Adrenal gland (tissue), 12 donors: ENCODE measurements around the gene PTP4A1. TPM values are rescaled to one million over a fixed set of nuclear protein-coding genes. Genes with fewer than 3 reads are reported as not detected.

ENCODE experiments used
- DNase-seq, 7 donors: peaks; one replicate each; pipeline ENCODE4 v3.0.0-alpha.2; 2019 to 2020
- H3K27ac ChIP-seq, 5 donors: fragments of 200-600 bp; sonication (generic) in 4 of 5; 1 replicate in 3 of 5; 2 replicates in 2 of 5; pipeline versions ENCODE4 v1.5.1 to v1.8.0; 2016 to 2020; ENCODE audit warnings: mild to moderate bottlenecking in 1 of 5
- H3K27me3 ChIP-seq: fragments of 200-600 bp; 2 replicates; pipeline ENCODE4 v1.8.0; 2021
- H3K36me3 ChIP-seq, 2 donors: fragments of 200-600 bp; replicated peaks in 1 of 2; 1 replicate in 1 of 2; 2 replicates in 1 of 2; pipeline versions ENCODE4 v1.5.1 to v1.8.0; 2018 to 2022
- H3K4me1 ChIP-seq, 2 donors: fragments of 200-600 bp; replicated peaks in 1 of 2; 1 replicate in 1 of 2; 2 replicates in 1 of 2; pipeline versions ENCODE4 v1.5.1 to v1.8.0; 2018 to 2021
- H3K4me3 ChIP-seq, 4 donors: fragments of 200-600 bp; sonication (generic) in 3 of 4; one replicate each; pipeline ENCODE4 v1.5.1; 2016 to 2018
- H3K9me3 ChIP-seq, 3 donors: fragments of 200-600 bp; sonication (generic) in 1 of 3; replicated peaks in 1 of 3; 1 replicate in 2 of 3; 2 replicates in 1 of 3; pipeline versions ENCODE4 v1.5.1 to v1.8.0; 2016 to 2021
- POLR2A ChIP-seq, 2 donors: fragments of 450-650 bp; IDR thresholded peaks; one replicate each; pipeline ENCODE4 v1.6.1; 2017; ENCODE audit warnings: antibody characterized with exemption in 2 of 2, mild to moderate bottlenecking in 2 of 2, moderate library complexity in 1 of 2
- WGBS, 4 donors: extraction: QIAGEN DNeasy Blood & Tissue Kit in 2 of 4; methylation state at CpG; one replicate each; pipeline versions ENCODE4 v1.1.5 to v1.1.7; 2013 to 2017; 5-methylcytosine and 5-hydroxymethylcytosine counted together
- intact Hi-C, 2 donors: fragments of 100-400 bp; cut with DNase I; formaldehyde crosslinking; loops; one replicate each; pipeline versions ENCODE4 v1.14.1 to v1.15.0; 2022 to 2023
- polyA plus RNA-seq, 3 donors: library from polyadenylated mRNA; stranded (reverse); fragments of 200-250 nt in 2 of 3; fragments of 350-450 nt in 1 of 3; fragmentation: Illumina TruSeq in 1 of 3; extraction: RNeasy Lipid Tissue Mini Kit (QIAGEN cat#74804) in 1 of 3; gene quantifications; one replicate each; pipeline ENCODE4 v1.2.3, GENCODE V29; 2013 to 2014
- total RNA-seq, 9 donors: library from RNA; depleted of rRNA in 4 of 9; stranded (reverse); fragments of >200 nt in 4 of 9; fragments of 120-200 nt in 1 of 9; fragmentation: NEBNext Ultra II Directional in 1 of 9; extraction: Animal tissue kit (Norgen Biotek cat#: 25700) in 1 of 9; gene quantifications; one replicate each; pipeline versions ENCODE4 v1.1.0 to v1.2.4, GENCODE V29; 2013 to 2023
- TF ChIP-seq, protein P1 (sequence below), 6 experiments: fragments of 450-650 bp in 4 of 6; fragments of 200-600 bp in 2 of 6; sonication (generic) in 1 of 6; IDR thresholded peaks; 1 replicate in 5 of 6; 2 replicates in 1 of 6; pipeline versions ENCODE4 v1.5.1 to v1.8.0; 2016 to 2021; ENCODE audit warnings: antibody characterized with exemption in 6 of 6, mild to moderate bottlenecking in 2 of 6, moderate library complexity in 1 of 6
- donor health status: healthy with polysubstance abuse.
- donor health status: Bipolar disorder and iron deficiency.
- donor health status: DM: yes; HTN: yes; CAD: no.
- donor health status: DM: no; HTN: no; CAD: no.
- donor health status: DM: no; HTN: no; CAD: no.
- donor health status: DM: yes; HTN: yes; CAD: no.

The PTP4A1 gene
- total and polyA plus RNA-seq, 12 donors: 5.7 to 194 (median 59.7) TPM

DNA sequence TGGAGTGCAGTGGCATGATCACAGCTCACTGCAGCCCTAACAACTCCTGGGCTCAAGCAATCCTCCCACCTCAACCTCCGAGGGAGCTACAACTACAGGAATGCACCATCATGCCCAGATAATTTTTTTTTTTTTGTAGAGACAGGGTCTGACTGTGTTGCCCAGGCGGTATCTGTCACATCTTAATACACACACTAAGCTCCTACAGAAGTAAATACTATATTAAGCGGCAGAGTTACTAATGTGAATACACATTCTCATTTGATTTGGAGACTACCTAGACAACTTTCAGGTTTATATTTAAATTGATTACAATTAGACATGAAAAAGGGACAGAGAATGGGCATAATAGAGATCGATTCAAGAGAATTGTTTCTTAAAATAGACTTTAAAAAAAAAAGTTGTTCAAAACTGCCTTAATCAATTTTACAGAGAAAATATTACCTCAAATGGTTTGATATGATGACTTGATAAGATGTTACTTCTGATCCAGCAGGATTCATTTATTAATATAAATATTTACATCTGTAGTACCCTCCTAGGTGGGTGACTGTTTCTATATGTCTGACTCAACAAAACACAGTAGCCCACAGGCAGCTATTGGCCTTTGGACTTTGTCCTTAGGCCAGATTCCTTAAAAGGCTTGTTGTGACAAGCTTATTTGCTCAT is 7.1 kb upstream of the PTP4A1 start:
- H3K9me3 ChIP-seq: no peaks in the 10 kb centered on the region
- intact Hi-C loops: no loop called here
- no peak for DNase-seq
- WGBS, 4 donors: 92 to 94% (median 94%) methylated on average over 4 of the region's 4 CpGs
- no peaks in the 10 kb centered on the region for H3K4me1 ChIP-seq
- TF ChIP-seq POLR2A (IDR thresholded peaks at IDR 0.05): no peak
- TF ChIP-seq, protein P1, sequence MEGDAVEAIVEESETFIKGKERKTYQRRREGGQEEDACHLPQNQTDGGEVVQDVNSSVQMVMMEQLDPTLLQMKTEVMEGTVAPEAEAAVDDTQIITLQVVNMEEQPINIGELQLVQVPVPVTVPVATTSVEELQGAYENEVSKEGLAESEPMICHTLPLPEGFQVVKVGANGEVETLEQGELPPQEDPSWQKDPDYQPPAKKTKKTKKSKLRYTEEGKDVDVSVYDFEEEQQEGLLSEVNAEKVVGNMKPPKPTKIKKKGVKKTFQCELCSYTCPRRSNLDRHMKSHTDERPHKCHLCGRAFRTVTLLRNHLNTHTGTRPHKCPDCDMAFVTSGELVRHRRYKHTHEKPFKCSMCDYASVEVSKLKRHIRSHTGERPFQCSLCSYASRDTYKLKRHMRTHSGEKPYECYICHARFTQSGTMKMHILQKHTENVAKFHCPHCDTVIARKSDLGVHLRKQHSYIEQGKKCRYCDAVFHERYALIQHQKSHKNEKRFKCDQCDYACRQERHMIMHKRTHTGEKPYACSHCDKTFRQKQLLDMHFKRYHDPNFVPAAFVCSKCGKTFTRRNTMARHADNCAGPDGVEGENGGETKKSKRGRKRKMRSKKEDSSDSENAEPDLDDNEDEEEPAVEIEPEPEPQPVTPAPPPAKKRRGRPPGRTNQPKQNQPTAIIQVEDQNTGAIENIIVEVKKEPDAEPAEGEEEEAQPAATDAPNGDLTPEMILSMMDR (IDR thresholded peaks at IDR 0.05): no peak
- no peak overlapping the region for H3K27ac ChIP-seq
- H3K27me3 ChIP-seq: no peaks in the 10 kb centered on the region
- no peaks in the 10 kb centered on the region for H3K36me3 ChIP-seq
- no peak overlapping the region for H3K4me3 ChIP-seq

- H3K36me3 ChIP-seq: no peaks in the 10 kb centered on the region
- no peak for DNase-seq
- H3K27ac ChIP-seq: no peak overlapping the region
- TF ChIP-seq, protein P1 (IDR thresholded peaks at IDR 0.05): no peak
- no peak for TF ChIP-seq POLR2A (IDR thresholded peaks at IDR 0.05)
- H3K4me3 ChIP-seq: no peak overlapping the region
- intact Hi-C loops: no loop called here
- no peaks in the 10 kb centered on the region for H3K9me3 ChIP-seq
- peaks cover 0 to 2% of the 10 kb centered on the region in 2 donors for H3K4me1 ChIP-seq
- no peaks in the 10 kb centered on the region for H3K27me3 ChIP-seq
- WGBS, 4 donors: 61 to 78% (median 67%) methylated on average over 4 of the region's 4 CpGs
These were observed 6.3 kb upstream of the PTP4A1 start for GRCh38 chr6:63565727-63566596.

- no peaks in the 10 kb centered on the region for H3K9me3 ChIP-seq
- intact Hi-C loops: no loop called here
- H3K4me1 ChIP-seq: peaks cover 0 to 11% of the 10 kb centered on the region in 2 donors
- DNase-seq: no peak
- no peaks in the 10 kb centered on the region for H3K36me3 ChIP-seq
- H3K27ac ChIP-seq: peak overlapping the region in 2 of 5 donors; percentile 29 to 45
- TF ChIP-seq POLR2A (IDR thresholded peaks at IDR 0.05): no peak
- TF ChIP-seq, protein P1 (IDR thresholded peaks at IDR 0.05): no peak
- no peak overlapping the region for H3K4me3 ChIP-seq
- no peaks in the 10 kb centered on the region for H3K27me3 ChIP-seq
- 42 to 57% (median 54%) methylated on average over 1 of the region's 1 CpG for WGBS, 4 donors
These were observed 4.3 kb upstream of the PTP4A1 start for GRCh38 chr6:63567966-63568365.

GRCh38 chr6:63571361-63572043 is 778 bp upstream of the PTP4A1 start:
- no peaks in the 10 kb centered on the region for H3K27me3 ChIP-seq
- H3K27ac ChIP-seq: peak overlapping the region in 4 of 5 donors; percentile 99 to 100 (median 100)
- H3K36me3 ChIP-seq: peaks cover 0 to 2% of the 10 kb centered on the region in 2 donors
- 7 to 10% (median 7%) methylated on average over 19 to 20 of the region's 20 CpGs for WGBS, 4 donors
- DNase-seq: peak; percentile 76 to 89 (median 81)
- H3K4me3 ChIP-seq: peak overlapping the region in 3 of 4 donors; percentile 0 to 93 (median 47)
- H3K9me3 ChIP-seq: no peaks in the 10 kb centered on the region
- TF ChIP-seq, protein P1 (IDR thresholded peaks at IDR 0.05): peak in 1 of 6 experiments; percentile 2
- TF ChIP-seq POLR2A (IDR thresholded peaks at IDR 0.05): no peak
- H3K4me1 ChIP-seq: peaks cover 8 to 35% of the 10 kb centered on the region in 2 donors
- intact Hi-C loops: loop anchor here in 1 of 2 donors (10.0 kb wide), 1 partner anchor 217 kb away; no protein-coding TSS in a partner anchor
